Inferior parietal cortex (tissue), 1 donor: ENCODE results near the gene TMTC4.

ENCODE experiments used
- DNase-seq: peaks from one replicate; pipeline ENCODE4 v3.0.0-alpha.2; 2016; ENCODE audit errors: extremely low spot score

TMTC4 gene

DNA sequence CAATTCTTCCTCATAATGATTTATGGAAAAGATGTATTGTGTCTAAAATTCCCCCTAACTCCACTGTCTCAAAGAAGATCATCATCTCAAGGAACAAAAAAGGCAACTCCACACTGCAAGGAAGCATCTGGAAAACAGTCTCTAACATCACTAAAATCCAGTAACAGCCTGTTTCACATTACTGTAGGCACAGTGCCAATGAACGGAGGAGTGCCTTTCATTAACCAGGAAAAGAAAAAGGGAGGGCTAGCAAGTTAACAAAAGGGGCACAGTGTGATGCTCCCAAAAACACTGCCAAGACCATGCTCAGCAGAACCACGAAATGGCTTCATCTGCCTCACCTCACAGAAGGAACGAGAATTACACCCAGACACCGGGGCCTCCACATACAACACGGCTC lies 8.5 kb downstream of the TMTC4 start:
- DNase-seq: no peak

DNA sequence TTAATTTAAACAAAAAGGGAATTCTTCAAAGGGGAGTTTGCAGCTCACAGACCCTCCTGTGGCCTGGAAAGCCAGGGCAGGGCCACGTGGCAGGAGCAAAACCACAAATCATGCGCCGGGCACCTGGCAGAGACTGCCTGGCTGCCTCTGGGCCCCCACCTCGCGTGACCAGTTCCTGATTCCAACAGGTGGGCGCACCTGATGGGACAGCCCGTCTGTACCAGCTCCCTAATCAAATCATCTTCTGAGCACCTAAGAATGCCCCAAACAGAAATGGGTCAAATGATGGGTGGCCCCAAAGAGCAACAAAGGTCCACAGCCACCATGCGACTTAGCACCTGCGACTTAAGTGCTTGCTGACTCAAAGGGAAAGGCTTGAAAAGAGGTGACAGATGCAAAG lies 9.2 kb downstream of the TMTC4 start:
- no peak for DNase-seq

DNA sequence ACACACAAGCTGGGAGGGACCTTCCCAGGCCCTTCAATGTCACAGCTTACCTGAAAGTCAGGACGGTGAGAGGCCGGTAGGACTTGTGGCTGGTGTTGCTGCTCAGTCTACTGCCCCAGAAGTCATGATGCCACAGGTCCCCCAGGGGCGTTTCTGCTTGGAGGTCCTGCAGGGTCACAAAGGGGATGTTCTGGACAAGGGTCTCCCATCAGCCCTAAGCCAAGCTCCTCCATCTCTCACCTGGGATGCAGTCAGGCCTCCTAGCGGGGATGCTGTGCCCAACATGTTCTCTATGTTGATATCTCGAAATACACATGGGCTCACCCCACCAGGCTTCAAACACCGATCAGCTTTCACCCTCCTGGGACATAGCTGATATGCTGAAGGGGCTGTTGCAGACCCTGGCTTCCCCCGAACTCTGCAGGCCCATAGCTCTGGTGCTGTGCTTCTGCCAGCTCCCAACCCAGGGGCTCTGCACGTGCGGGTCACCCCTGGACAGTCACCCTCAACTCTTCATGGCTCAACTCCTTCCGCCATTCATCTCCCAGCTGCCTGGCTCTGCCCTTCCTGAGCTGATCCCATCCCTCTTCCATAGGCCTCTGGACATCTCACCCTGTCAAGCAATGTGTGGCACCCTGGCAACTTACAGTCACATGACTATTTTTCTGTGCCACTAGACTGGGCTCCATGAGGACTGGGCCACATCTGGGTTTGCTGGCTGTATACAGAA lies 10.3 kb downstream of the TMTC4 start:
- no peak for DNase-seq

DNA sequence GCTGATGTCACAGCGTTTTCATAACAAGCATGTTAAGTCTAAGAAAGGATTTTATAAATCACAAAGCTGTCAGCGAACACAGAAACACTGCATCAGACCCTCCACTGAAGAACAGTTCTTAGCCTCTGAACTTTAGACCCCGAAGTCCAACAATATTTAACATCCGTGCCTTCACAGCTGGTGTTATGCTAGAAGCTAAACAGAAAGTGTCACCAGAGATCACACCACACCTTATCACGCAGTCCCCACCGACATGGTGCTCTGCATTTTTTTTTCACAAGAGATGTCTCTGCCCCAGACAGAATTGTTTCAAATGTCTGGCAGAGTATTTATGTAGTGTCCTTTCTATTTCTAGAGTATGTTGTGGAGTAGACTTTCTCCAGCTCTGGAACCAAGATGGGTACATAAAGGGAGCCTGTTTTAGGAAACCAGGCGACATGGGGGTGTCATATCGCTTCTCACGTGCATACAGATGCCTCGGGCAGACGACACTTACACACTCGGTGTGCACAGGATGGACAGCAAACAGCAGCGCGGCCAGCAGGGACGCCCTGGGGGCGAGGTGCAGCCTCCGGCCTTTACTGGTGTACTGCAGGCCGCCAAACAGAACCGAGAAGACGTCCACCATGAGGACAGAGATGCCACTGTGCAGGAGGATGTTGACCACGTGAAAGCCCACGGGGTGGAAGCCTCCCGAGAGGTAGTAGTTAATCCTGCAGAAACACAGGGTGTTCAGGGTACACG lies 12.0 kb downstream of the TMTC4 start:
- no peak for DNase-seq

DNA sequence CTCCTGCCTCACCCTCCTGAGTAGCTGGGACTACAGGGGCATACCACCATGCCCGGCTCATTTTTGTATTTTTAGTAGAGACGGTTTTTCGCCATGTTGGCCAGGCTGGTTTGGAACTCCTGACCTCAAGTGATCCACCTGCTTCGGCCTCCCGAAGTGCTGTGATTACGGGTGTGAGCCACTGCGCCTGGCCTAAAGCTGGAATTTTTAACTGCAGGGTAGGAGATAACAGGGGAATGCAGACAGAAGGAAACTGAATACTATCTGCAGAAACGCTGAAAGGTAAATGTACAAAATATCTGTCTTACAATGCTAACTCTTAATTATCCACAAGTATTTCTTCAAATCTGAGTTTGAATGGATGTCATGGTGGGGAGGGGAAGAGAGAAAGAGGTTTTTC lies 13.8 kb downstream of the TMTC4 start:
- DNase-seq: no peak

DNA sequence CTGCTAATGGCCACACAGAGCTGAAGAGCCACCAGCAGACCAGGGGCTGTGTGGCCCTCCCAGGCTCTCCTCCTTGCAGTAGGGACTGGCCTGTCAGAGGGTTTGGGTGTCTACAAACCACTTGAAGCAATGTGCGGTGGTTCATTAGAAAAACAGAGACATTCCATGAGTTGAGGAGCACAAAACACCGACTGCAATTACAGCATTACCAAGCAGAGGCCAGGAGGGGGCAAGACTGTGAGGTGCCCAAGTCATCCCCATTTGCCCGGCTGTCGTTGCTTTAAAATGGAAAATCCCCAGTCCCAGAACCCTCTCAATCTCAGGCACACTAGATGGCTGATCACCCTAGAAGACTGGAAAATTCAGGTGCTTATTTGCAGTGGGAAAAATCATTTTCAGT lies 15.0 kb downstream of the TMTC4 start:
- no peak for DNase-seq

DNA sequence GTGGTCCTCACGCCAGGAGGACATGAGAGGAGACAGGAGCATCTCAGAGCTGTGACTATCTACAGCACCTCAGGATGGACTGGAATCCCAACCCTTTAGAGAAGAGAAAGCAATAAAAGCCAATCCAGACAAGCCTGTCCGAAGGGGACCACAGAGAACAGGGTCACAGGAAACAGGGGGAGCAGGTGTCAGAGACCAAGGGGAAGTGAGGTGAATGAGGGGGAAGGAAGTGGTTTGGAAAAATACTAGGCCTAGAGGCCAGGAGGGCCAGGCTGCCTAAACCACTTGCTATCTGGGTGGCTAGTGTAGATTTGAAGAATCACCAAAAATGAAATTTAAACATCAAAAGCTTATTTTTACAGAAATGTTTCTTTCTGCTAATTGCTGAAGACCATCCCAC lies 16.2 kb downstream of the TMTC4 start:
- DNase-seq: no peak

DNA sequence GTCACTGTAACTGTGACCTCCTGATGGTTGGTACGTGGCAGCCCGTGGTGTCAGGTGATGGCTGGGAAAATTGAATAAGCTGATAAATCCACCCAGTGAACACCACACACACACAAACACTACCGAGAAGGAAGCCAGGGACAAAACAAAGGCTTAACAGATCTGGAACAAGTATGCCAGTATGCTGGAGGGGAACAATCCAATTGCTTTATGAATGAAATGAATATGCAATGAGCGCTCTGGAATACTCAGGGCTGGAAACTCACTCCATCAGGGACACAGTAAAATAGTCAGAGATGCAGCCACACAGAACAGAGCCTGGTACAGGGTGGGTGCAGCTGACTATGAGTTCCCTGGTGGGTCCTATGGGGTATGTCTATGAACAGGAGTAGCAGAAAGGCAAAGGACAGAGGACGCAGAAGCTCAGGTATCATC lies 16.7 kb downstream of the TMTC4 start:
- DNase-seq: peak; percentile 90

DNA sequence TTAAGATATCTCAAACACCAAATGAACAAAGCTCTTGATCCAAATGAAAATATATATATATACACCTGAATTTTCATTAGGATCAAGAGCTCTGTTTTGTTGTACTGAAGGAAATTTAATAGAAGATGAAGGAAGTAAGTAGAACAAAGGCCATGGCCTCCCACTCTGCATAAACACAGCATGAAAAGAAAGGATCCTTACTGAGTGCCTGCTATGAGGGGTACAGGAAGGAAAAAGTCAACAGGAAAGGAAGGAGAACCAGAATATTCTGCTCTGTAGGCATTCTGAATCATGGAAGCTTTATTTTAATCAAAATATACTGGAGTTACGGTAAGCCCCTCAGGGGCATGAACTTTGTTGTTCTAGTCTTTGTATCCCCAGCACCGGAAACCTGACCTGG lies 22.1 kb downstream of the TMTC4 start:
- DNase-seq: no peak

DNA sequence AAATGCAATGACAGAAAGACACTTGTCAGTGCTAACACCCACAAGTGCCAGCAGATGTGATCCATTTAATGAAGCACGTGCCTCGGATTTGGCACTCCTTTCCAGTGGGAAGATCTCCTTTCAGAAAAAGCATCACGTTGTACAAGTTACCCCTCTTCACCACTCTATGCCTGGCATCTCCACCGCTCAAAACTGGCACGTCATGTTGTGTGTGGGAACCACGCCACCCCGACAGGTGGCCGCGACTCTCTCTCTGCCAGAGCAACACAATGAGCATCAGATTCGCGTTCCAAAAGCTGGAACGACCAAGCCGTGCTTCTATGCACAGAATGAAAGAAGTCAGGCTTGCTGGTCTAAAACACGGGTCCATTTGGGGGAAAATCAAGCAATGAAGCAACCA lies 24.3 kb downstream of the TMTC4 start:
- peak; percentile 89 for DNase-seq

DNA sequence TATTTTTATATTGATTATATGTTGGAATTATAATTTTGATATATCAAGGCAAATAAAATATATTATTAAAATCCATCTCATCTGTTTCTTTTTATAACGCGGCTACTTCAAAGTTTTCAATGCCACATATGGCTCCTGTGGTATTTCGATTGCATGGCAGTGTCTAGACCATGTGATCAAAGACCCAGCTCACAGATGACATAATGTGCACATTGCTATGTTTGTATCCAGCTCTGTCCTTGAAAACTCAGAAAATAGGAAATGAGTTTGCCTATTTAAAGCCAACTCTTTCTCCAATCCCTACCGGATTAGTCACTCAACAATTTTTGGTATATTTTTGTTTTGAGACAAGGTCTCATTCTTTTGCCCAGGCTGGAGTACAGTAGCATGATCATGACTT lies 26.2 kb downstream of the TMTC4 start:
- no peak for DNase-seq

DNA sequence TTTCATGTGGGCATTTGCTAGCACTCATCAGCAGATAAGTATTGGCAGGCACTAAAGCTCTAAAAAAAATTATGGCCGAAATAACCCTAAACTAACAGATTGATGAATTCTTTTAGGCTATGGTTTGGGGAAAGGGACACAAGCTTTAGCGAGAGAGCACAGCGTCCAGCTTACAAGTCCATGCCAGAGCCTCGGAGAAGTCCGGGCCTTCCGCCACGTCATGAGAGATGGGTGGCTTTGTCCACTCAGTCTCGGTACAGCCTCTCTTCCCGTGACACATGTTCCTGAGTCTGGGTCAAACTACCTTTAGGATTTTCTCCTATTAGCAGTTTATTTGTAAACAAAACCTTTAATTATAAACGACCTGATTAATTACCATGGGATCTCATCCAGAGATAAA lies 27.7 kb downstream of the TMTC4 start:
- no peak for DNase-seq

DNA sequence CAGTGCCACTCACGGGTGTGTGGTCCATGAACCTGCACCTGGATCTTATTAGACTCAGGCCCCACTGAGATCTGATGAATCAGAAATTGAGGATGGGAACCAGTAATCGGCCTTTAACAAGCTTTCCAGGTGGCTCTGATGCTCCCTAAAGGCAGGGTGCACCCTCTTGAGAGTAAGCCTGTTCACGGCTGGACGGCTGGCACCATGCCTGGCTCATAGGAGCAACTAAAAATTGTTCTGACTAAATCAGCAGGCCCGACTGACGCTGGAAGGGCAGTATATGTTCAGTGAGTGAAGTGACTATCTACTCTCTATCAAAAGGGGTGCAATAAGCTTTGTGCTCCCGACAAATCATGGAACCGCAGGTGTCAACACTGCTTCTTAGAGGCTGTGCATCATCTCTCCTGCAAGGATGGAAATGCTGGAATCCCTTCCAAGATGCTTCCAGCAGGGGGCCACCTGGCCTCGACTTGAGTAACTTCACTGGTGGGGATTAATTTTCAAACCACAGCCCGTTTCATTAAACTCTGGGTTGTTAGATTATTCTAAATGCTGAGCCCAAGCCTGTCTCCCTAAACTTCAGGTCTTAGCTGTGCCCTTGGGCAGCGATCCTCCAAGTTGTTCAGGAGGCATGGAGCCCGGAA lies 28.4 kb downstream of the TMTC4 start:
- DNase-seq: peak; percentile 78

DNA sequence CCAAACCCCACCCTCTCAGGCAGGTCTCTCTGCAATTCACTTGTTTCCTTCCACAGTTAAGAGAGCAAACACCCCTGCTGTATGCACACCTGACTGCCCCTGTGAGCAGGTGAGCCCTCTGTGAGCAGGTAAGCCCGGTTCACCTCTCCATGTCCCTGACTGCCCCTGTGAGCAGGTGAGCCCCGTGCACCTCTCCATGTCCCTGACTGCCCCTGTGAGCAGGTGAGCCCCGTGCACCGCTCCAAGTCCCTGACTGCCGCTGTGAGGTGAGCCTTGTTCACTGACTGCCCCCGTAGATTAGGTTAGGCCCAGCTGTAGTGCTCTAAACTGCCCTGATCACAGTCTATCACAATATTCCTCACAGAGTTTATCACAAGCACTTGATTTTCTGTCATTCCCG lies 29.2 kb downstream of the TMTC4 start:
- no peak for DNase-seq

DNA sequence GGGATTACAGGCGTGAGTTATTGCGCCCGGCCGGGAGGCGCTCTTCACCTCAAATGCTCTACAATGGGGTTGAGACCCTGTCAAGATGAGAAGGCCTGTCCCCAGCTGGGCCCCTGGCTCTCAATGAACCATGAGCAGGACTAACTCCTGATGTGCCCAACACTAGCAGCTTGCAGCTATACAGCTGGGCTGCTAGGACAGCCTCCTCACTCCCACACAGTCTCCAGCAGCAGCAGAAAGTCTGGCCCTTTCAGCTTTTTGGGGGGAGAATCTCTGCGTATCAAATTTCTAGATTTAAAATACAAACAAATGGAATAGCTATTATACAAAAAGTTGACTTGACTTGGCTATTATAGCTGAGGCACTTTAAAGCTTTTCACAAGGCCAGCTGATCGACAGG lies 30.2 kb downstream of the TMTC4 start:
- DNase-seq: no peak

DNA sequence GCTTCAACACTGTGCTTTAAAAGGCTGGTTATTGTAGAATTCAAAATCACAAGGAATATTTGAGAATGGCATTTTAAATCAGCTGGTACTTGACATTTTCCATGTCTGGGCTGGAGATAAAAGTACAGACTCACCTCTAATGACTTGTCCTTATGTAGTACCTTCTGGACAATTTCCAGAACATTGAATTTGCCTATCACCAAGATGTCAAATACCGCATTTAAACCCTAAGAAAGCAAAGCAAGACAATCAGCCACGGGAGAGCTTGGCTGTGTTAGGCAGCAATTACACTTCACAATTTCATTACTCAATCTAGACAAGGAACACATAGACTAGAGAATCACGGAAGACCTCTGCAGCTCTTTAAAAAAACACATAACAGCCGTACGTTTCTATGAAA lies 36.8 kb downstream of the TMTC4 start:
- DNase-seq: no peak

DNA sequence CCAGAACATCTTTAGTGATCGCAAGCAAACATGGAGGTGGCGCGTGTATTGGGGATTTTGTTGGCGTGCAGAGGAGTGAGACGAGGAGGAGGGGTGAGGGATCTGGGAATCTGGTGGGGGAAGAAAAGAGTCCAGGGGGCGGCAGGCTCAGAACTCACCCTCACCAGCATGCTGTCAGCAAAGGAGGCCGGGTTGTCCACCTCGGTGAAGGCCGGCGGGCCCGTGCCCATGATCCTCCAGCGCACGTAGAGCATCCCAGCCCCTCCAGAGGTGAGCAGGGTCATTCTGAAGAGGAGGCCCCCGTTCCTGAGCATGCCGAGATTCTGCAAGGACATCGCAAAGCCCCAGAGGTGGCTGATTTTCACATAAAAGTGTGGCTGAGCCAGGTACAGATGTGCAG lies 37.2 kb downstream of the TMTC4 start:
- DNase-seq: no peak

DNA sequence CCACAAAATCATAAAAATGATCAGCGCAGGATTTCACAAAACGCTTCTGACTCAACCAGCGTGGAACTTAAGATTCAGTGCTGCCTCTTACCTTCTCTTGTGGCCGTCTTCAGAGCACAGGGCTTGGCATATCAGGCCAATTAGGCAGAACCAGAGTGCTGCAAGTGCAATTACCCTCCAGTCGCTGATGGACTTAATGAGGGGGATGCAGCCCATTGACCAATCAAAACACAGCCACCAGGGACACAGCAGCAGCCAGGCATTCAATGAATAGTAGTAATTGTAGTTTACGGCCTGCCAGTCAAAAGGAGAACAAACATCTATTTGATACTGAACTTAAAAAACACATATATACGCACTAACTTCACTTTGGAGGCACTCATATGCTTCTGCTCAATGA lies 38.2 kb downstream of the TMTC4 start:
- DNase-seq: no peak

DNA sequence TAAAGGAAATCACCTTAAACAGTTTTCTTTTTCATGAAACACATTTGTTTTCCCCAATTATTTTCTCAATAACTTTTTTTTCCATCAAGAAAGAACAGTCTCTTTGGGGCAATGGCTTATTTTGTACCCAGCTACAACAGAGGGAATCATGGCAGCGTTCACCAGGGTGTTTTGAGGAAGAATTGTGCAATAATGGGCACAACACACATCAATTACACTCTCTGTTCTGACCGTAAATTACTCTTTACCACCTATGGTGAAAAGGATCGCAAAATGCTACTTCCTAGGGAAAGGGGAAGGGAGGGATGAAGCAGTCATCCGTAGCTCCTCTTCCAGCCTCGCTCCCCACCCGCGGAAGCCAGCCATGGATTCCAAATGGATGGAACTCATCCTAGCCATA lies 38.6 kb downstream of the TMTC4 start:
- DNase-seq: no peak

DNA sequence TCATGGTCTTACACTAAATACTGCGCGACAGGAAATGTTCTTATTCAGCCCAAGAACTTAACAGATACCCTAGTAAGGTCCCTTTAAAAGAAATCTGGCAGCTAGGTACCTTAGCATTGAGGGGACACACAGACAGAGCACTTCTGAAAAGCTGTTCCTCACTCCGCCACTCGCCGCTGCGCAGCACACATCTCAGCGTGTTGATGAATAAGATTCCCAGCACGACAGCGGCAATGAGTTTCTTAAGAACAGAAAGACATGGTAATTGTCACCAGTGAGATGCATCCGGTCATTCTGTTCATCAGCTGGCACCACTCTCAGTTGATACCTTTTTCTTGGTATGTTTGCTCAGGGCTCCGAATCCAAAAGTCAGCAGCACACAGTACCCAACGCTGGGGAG lies 39.9 kb downstream of the TMTC4 start:
- DNase-seq: no peak

DNA sequence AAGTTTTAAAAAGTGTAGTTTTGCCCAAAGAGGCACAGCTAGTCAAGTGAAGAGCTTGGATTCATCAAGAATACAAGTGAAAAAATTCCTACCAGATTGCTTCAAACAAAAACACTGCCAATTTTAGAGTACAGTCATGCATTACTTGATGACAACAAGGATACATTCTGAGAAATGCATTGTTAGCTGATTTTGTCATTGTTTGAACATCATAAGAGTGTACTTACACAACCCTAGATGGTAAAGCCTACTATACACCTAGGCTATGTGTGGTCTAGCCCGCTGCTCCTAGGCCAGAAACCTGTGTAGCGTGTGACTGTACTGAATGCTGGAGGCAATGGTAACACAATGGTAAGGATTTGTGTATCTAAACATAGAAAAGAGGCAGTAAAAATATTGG lies 41.1 kb downstream of the TMTC4 start:
- DNase-seq: peak; percentile 45

DNA sequence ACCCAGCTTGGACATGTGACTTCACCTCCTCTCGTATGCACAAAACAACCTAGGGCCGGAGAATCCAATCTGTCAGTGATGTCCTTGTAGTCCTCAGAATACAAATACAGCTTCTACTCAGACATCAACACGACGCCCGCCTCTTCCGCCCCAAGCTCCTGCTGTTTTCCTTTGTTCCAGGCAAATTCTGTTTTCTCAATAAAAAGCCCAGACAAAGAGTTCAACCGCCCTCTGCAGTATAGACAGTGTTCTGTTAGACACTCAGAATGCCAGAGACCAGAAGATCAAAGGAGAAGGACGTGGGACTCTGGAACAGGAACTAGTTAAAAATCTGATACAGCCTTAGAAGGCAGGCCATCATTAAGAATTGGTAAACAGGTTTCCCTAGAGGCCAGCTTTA lies 44.0 kb downstream of the TMTC4 start:
- DNase-seq: peak; percentile 54

DNA sequence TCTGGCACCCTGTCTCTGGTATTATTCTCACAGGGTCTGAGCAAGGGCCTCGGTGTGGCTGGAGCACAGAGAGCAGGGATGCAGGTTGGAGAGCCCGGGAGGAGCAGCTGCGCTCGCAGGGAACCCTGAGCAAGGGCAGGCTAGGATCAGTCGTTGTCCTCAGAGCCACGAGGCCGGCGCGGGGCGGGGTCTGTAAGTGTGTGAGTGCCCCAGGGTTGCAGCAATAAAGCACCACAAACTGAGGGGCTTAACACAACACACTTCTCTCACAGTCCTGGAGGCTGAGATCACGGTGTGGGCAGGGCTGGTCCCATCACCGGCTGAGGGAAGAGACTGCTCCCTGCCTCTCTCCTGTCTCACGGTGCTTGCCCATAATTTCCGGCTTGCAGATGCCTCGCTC lies 47.5 kb downstream of the TMTC4 start:
- no peak for DNase-seq
